HG03039 (cell line): ENCODE data around the gene COL1A2.
A peak's percentile ranks its signal among the peaks of the same experiment; 100 is the strongest.

Source experiments
- ATAC-seq: cut with Tn5 transposase; IDR thresholded peaks from one replicate; pipeline ENCODE4 v1.9.1; 2021; ENCODE audit warnings: mild to moderate bottlenecking, moderate library complexity; ENCODE audit not compliant: unreplicated experiment

COL1A2 gene

GRCh38 chr7:94394437-94395140, at the start of gene COL1A2:
Gene COL1A2, plus strand, starts transcription at chr7:94394895. Its CDS starts 137 bp downstream, at chr7:94395032.
- ATAC-seq = peak; percentile 17

- ATAC-seq = no peak
Measured at GRCh38 chr7:94345907-94346306, 48.8 kb upstream of the COL1A2 start.

GRCh38 chr7:94348142-94348541, 46.6 kb upstream of the COL1A2 start:
- no peak for ATAC-seq

GRCh38 chr7:94350734-94351133, 44.0 kb upstream of the COL1A2 start:
- no peak for ATAC-seq

- ATAC-seq = no peak
Measured at GRCh38 chr7:94351703-94352102, 43.0 kb upstream of the COL1A2 start.

- ATAC-seq = no peak
Measured at GRCh38 chr7:94352887-94353286, 41.8 kb upstream of the COL1A2 start.

- ATAC-seq = no peak
Measured at GRCh38 chr7:94354953-94355352, 39.7 kb upstream of the COL1A2 start.

- no peak for ATAC-seq
Measured at GRCh38 chr7:94355454-94355853, 39.2 kb upstream of the COL1A2 start.

- no peak for ATAC-seq
Measured at GRCh38 chr7:94357076-94357475, 37.6 kb upstream of the COL1A2 start.

- ATAC-seq = no peak
Measured at GRCh38 chr7:94360926-94361325, 33.8 kb upstream of the COL1A2 start.

- no peak for ATAC-seq
Measured at GRCh38 chr7:94362276-94362675, 32.4 kb upstream of the COL1A2 start.

- ATAC-seq = no peak
Measured at GRCh38 chr7:94364816-94365215, 29.9 kb upstream of the COL1A2 start.

- no peak for ATAC-seq
Measured at GRCh38 chr7:94366163-94366562, 28.5 kb upstream of the COL1A2 start.

GRCh38 chr7:94366832-94367231, 27.9 kb upstream of the COL1A2 start:
- no peak for ATAC-seq

- no peak for ATAC-seq
Measured at GRCh38 chr7:94367949-94368348, 26.7 kb upstream of the COL1A2 start.

- no peak for ATAC-seq
Measured at GRCh38 chr7:94368371-94368791, 26.3 kb upstream of the COL1A2 start.

- no peak for ATAC-seq
Measured at GRCh38 chr7:94374231-94374630, 20.5 kb upstream of the COL1A2 start.

GRCh38 chr7:94374721-94375566, 19.8 kb upstream of the COL1A2 start:
- no peak for ATAC-seq

GRCh38 chr7:94375691-94376090, 19.0 kb upstream of the COL1A2 start:
- ATAC-seq = no peak

- ATAC-seq = no peak
Measured at GRCh38 chr7:94376281-94376680, 18.4 kb upstream of the COL1A2 start.

- no peak for ATAC-seq
Measured at GRCh38 chr7:94378356-94378755, 16.3 kb upstream of the COL1A2 start.

- ATAC-seq = no peak
Measured at GRCh38 chr7:94380264-94380663, 14.4 kb upstream of the COL1A2 start.
